Mucosa of gallbladder (tissue), 1 donor: ENCODE data around the gene CNTNAP5. TPM values are rescaled to one million over a fixed set of nuclear protein-coding genes. Genes with fewer than 3 reads are reported as not detected.

Source experiments
- DNase-seq: peaks from one replicate; pipeline ENCODE4 v3.0.0-alpha.2; 2020; ENCODE audit warnings: low spot score
- total RNA-seq: library from RNA; stranded (reverse); gene quantifications from one replicate; pipeline ENCODE4 v1.2.1, GENCODE V29; 2021
- donor health status: DM: no; HTN: no; CAD: no.

Gene CNTNAP5
- total RNA-seq, 1 donor from 2014 or later, result 31.7 TPM

DNA sequence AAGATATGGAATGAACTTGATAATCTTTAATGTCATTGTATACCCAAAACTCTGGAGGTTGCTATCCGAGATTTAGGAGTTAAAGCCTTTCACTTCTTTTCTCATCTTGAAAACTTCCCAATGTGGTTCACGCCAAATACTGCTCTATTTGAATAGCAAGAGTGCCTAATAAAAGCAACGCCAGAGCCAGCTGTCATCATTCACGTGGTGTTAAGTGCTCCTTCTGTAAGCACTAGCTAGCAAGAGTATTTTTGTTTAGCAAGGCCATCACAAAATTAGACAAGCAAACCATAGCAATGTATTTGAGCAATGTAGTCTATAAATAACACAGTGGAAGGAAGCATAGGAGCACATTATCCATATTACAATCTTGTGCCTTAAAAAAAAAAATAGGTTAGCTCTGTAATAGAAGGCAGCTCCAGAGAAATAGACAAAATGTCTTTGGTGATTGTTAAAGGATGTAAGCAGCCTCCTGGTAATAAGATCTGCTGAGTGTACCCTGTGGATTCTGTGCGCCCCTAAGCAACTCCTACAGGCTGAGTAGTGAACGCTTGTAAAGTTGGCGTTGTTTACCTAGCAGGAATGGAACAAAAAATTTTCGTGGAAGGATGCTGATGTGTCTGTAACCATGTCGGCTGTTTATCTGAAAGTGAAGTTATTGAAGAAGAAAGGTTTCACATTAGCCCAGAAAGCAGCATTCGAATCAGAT, 518.0 kb downstream of the CNTNAP5 start:
- no peak for DNase-seq

DNA sequence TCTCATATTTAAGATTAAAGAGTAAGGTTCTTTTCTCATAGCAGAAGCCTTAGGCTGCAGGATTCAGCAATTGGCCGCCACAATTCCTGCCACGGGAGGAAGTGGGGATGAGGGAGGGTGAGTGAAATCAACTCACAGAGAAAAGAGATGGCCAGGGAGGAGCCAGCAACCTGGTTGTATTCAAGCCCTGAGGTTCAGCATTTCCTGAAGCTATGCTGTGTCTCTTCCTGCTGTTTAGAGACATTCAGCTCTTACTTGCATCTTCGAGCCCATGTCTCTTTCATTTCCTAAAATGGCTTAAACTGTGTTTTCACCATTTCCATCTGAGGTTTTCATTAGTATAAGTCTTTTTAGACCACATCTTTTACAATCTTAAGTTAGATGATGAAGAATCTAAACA, 522.6 kb downstream of the CNTNAP5 start:
- no peak for DNase-seq

DNA sequence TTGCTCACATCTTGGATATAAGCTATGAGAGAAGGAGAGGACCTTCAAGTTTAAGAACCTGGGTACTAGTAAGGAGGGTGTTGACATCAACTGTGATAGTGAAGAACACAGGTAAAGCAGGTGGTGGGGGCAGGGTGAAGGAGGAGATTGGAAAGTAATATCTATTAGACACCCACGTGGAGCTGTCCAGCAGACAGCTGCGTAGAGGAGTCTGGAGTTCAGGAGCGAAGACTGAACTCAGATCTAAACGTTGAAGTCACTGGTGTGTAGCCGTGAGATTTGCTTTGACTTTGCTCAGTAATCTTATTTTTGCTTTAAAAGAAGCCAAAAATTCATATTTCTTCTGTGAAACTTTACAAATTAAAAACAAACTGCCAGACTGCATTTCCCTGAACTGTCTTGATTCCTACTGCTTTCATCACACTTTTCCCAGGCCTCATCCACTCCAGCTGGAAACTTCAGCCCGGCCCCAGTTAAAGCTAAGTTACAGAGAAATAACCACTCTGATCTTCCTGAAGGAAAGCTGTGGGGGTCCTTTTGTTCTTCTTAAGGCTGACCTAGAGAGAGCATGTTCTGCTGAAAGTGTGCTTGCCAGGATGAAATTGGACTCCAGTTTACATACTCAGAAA, 533.3 kb downstream of the CNTNAP5 start:
- DNase-seq, result no peak

DNA sequence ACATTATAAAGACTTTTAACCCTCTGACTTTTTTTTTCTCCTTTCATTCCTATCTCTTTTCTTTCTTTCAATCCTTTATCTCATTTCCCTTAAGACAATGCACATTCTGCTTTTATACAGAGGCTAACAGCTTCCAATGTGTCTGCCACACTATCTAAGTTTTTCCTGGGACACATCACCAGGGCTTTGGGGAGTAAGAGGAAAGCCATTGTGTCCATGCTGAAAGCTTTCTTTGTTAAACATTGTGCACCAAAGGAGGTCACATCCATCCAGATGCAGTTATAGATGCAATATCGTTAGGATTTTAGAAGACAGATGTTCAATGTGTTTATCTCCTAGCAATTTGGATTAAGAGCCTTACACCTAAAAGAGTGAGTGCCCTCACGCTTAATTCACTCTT, 534.1 kb downstream of the CNTNAP5 start:
- no peak for DNase-seq

DNA sequence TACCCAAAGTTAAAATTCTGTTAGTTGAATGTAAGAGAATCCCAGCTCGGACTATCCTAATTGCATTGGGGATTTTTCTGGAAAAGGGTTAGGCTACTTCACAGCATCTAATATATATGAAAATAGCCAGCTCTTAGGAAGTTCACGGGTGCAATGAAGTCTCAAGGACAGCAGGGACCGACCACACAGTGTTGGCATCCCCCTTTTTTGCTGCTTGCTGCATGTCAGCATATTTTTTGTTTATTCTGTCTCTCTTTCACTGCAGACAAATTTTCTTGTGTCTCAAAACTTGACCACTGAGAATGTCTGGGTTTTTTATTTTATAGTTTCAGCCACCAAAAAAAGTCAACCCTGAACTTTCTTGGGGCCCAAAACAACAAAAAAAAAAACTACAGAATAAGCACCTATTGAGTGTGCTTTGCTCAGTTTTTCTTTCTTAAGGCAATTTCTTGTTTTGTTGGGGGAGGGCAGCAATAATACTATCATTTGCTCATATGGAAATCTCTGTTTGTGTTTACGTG, 535.6 kb downstream of the CNTNAP5 start:
- no peak for DNase-seq

DNA sequence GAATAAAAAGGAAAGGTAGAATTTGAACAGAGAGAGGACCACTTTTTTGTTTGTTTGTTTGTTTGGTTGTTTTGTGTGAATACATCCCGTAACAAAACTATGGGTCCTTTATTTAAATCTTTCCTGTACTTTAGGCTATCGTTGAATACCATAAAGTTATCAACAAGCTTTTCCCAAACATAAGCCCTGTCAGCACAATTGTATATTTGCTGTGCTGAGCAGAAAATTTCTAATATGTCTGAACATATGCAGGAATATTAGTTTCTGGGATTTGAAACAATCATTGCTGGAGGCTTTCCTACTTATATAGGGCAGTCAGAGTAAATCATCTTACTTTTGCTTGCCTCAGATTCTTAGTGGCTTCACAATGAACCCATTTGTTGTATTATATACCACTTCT, 536.4 kb downstream of the CNTNAP5 start:
- DNase-seq, result no peak

DNA sequence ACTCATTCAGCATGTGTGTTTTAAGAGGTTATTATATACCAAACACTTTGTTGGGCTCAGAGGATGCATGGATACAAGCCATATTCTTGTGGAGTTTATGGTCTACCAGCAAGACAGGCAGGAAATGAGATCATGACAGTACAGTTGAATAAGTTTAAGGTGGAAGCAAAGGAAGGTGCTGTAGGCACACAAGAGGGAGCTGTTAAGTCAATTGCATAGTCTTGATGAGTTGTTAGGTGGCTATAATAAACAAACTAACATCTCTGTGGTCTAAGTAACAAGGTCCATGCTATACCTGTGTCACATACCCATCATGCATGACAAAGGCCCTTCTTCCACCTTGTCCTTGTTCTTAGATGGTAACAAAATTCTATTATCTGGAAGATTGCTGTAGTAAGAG, 538.3 kb downstream of the CNTNAP5 start:
- DNase-seq, result no peak

DNA sequence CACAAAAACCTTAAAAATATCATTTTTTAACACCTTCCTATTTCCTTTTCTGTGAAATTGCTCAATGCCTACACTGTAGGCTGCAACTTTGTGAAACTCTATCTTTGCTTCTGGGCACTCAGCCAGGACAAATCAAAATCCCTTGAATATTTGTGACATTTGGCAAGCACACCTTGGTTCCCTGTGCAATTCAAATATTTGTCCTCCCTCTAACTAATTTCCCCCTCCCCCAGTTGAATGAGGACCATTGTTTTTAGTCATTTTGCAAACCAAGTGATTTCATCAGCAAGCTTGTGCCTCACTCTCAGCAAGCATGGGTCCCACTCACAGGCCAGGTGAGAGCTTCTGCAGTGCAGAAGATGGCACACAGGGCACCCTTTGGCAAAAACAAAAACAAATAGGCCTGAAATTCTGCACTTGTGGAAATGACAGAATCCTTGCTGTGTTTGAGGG, 541.5 kb downstream of the CNTNAP5 start:
- no peak for DNase-seq

DNA sequence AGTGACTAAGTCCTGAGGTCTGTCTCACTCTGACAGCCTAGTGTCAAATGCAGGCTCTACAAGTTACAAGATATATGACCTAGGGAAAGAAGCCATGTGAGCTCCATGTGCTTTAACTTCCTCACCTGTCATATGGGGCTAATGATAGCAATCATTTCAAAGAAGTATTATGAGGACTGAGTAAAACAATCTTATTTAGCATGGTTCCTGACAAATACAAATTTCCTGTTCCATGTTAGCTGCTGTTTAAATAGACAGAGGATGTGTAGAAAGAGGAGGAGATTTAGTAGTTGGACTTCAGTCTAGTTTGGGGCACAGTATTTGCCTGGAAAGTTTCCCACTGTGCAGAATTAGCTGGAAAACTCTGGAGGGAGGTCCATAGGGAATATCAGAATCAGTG, 545.8 kb downstream of the CNTNAP5 start:
- no peak for DNase-seq

DNA sequence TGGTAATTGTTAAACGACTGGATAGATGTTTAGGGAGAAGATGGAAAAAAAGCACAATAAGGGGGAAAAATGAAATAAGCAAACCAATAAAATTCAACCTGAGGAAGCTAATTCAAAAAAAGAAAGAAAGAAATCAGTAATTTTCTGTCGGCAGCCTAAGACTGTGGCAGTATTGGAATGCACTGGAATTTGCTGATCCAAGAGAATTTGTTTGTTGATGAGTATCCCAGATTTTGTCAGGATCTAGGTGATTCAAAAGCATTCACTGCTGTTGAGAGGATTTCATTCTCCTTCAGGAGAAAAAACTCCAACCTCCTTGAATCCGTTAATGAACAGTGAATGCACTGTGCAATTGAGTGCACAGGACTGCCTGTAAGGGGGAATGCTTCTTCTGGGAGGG, 546.7 kb downstream of the CNTNAP5 start:
- no peak for DNase-seq

DNA sequence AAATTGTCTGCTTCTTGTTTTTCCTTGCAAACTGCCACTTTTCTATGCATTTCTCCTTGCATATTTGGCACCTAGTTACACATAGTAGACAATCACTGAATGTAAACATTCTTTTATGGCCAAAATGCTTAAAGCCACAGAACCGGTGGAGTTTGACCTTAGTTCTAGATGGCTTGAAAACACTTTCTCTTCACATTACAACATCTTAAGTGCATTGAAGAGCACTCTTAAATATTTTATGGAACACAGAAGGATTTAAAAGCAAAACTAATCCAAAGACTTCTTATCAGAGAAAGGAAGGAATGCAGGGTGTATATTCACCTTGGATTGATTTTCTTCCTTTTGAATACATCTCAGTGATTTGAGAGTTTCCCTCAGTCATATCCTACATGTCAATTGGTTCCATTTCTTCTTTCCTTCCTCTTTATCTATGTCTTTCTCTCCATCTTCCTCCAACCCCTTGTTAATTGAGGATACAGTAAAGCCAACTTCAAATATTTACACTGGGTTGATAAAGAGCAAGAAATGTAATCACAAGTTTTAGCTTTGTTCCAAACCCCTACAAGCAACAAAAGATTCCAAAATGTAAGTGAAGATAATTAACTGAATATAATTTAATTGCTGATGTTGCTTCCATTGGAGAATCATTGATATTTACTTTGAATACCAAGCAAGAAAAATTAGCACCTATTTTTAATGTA, 548.0 kb downstream of the CNTNAP5 start:
- DNase-seq, result no peak

DNA sequence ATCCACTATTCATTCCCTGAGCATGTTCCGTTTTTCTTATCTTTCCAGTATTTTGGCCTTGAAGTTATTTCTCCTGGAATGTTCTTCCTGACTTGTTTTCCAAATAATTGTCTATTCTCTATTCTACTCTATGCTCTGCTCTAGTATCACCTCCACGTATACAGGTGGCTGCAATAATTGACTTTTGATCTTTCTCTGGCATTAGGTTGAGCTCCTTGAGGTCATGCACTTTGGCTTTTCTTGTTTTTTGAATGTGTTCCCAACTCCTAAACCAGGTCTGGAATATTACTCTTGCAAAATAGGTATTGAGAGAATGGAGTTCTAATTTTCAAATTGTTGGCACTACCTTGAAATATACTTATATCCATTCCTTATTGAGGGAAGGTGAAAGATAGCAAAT, 550.4 kb downstream of the CNTNAP5 start:
- DNase-seq, result no peak

DNA sequence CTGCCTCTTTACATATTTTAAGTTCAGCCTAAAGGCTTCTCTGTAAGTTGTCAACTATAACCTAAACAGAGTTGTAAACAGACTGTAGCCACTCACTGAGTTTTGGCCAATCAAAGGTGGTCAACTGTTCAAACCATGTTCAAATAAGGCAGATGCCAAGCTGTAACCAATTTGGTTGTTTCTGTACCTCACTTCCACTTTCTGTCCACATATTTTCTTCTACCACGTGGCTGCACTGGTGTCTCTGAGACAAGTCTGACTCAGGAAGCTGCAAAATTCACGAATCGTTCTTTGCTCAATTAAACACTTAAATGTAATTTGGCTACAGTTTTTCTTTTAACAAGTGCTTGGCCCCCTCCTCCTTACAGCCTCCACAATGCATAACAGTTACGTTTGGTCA, 555.2 kb downstream of the CNTNAP5 start:
- no peak for DNase-seq

DNA sequence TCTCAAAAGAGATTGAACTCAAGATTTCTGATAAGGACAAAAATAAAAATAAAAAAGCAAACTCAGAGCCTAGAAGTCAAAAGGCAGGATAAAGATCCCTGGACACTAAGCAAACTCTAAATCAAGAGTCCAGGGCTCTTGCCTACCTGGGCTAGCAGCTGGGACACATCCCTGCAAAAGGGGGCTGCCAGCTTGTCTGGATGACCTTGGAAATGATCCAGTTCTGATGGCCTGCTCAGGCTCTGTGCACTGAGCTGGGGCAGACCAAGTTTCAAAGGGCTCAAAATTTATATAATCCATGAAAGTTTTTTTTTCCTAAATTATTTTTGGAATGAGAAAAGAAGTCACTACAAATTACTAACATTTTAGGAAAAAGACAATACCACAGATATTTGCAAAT, 557.3 kb downstream of the CNTNAP5 start:
- no peak for DNase-seq

DNA sequence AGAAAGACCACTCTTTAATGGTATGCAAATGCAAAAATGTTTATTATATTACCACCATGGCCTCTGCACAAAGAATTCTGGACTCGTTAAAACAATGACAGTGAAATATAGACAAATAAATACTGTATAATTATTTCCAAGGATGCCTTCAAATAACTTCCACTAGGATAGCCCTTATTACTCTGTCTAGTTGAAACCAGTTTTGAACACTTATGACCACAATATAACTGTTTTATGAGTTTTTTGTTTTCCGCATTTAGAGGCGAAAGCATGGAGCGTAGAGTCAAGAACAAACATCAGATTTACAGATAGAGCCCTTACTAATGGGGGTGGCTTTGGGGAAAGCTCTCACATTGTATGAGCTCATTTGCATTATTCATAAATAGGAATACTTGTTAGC, 559.5 kb downstream of the CNTNAP5 start:
- no peak for DNase-seq

DNA sequence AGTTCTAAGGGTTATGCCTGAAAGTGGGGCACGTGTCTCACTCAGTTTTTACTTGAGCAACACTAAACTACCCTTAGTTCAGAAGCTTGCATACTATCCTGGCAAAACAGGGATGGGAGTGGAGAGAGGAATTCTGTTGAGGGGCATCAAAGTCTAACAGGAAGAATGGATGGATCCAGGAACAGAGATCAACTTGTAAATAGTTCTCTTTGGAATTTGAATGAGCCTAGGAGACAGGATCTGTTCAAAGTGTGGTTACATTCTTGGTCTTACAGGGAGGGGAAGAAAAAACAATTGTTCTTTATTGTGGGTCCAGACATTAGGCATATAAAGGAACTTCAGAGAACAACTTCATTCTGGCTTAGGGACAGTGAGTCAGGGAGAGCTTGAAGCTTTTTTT, 560.2 kb downstream of the CNTNAP5 start:
- no peak for DNase-seq

DNA sequence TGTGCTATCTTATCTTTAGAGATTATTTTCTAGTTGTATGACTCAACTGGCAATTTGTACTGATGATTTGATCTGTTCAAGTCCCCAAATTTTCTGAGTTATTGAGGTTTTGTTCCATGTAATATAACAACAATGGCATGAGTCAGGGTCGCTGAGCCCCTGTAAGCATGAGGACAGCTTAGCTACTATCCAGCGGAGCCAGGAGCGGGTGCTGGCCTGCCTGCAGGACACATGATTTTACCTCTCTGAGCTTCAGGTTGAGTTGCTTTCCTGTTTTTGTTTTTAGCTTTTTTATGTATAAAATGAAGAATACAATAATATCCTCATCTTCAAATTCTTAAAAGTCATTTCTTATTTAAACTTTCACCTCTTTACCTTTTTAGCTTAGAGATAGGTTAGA, 561.1 kb downstream of the CNTNAP5 start:
- DNase-seq, result no peak

DNA sequence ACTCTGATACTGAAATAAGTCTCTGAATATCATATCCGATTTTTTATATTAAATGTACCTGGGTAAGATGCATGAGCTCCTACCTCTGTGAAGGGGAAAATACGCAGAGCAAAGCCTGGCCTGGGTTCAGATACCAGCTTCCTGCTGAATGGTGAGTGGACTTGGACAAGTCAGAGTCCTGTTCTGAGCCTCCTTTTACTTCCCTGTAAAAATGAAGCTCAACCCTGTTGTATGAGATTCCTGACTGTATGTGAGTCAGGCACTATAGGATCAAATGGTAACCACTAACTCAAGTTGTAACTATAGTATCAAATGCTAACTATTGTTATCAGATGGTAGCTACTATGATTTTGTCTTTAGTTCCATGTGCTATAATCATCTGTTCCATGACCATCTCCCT, 561.7 kb downstream of the CNTNAP5 start:
- no peak for DNase-seq

DNA sequence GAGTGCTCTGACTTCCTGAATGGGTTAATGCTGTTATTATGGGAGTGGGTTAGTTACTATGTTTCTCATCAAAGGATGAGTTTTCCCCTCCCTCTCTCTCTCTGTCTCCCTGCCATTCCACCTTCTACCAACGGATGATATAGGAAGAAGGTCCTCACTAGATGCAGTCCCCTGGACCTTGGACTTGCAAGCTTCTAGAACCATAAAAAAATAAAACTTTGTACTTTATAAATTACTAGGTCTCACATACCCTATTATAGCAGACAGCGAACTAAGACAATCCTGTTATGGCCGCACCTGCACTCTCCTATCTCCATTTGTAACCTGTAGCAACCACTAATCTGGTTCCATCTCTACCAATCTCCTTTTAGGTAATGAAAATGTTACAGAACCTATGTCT, 564.9 kb downstream of the CNTNAP5 start:
- no peak for DNase-seq

DNA sequence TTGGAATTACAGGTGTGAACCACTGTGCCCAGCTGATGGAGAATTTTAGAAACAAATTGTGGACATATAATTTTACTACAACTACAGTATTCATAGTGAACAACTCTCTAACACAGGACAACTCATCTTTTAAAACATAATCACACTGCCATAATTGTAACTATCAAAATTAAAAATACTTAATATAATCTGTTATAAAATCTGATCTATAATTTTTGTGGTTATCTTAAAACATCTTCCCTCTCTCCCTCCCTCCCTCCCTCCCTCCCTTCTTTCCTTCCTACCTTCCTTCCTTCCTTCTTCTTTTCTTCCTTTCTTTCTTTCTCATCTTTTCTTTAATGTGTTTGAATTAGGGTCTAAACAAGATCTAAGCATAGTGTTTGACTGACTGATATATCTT, 577.7 kb downstream of the CNTNAP5 start:
- DNase-seq, result no peak

DNA sequence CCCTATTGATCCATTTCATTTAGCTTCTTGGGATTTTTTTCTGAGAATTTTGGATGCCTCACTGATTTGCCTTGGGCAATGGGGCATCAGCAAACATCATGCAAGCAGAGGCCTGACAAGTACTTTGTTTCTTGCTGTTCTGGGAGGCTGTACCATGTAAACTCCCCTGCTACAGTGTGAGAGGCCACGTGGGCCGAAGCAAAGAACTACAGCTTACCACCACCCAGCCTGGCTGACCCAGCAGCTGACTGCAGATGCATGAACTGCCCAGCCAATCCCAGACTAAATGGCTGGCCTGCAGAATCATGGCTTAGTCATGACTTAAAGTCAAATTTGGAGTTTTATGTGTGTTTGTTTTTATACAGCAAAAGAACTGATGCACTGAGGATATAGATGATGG, 579.9 kb downstream of the CNTNAP5 start:
- DNase-seq, result no peak

DNA sequence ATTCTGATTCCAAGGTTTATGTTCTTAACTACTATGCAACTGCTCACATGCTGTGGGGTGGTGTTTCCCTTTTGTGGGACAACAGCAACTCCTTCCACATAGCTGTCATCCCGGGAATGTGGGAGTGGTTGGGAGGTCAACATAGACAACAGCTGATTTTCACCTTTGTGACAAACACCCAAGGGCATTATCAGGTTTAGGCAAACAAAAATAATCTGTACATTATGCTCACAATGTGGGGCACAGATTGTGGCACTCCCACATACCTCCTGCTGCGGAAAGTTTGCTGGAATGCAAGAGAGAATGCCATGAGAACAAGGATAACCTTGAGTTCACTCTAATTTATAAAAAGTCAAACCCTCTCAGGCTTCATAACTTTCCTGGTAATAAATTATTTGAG, 582.6 kb downstream of the CNTNAP5 start:
- peak; percentile 34 for DNase-seq

DNA sequence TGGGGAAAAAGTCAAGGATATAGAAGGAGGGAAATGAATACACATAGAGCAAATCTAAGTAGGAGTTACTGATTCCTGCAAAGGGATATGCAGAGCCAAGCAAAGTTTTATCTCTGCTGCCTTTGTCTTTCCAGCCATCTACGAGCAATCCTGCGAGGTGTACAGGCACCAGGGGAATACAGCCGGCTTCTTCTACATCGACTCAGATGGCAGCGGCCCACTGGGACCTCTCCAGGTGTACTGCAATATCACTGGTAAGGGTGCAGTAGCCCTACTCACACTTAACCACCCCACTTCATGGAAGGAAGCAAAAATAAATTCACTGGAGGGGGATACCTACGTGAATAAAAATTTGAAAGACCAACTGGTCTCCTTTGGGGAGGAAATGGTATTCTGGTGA, 584.6 kb downstream of the CNTNAP5 start:
- DNase-seq, result no peak
